DOHH2 (cell line): ENCODE results near the gene AJUBA.

Experiments used
- H3F3A ChIP-seq: fragments of 200-600 bp; sonication (generic), shearing (Covaris generic); 2 replicates; pipeline ENCODE4 v1.6.0; 2016; ENCODE audit warnings: antibody characterized with exemption, mild to moderate bottlenecking; ENCODE audit not compliant: control insufficient read depth, insufficient read depth
- H3K27ac ChIP-seq: fragments of 200-600 bp; sonication (generic); 2 replicates; pipeline ENCODE4 v1.5.1; 2014; ENCODE audit warnings: low read depth, mild to moderate bottlenecking, low read length, moderate library complexity
- H3K27me3 ChIP-seq: fragments of 200-600 bp; sonication (generic); 2 replicates; pipeline ENCODE4 v1.6.1; 2014; ENCODE audit warnings: mild to moderate bottlenecking, low read length, mixed read lengths; ENCODE audit not compliant: control insufficient read depth
- H3K36me3 ChIP-seq: fragments of 200-600 bp; sonication (generic); 2 replicates; pipeline ENCODE4 v1.6.1; 2014; ENCODE audit warnings: mild to moderate bottlenecking, low read length, moderate library complexity, mixed read lengths; ENCODE audit not compliant: control insufficient read depth
- H3K4me1 ChIP-seq: fragments of 200-600 bp; sonication (generic); 2 replicates; pipeline ENCODE4 v1.6.1; 2014; ENCODE audit warnings: mild to moderate bottlenecking, low read length, mixed read lengths; ENCODE audit not compliant: control insufficient read depth
- H3K4me2 ChIP-seq: fragments of 200-600 bp; sonication (generic); 2 replicates; pipeline ENCODE4 v1.6.0; 2014; ENCODE audit warnings: mild to moderate bottlenecking, low read length, moderate library complexity
- H3K4me3 ChIP-seq: fragments of 200-600 bp; sonication (generic); 2 replicates; pipeline ENCODE4 v1.5.1; 2014; ENCODE audit warnings: mild to moderate bottlenecking, low read length, mixed read lengths
- H3K79me2 ChIP-seq: fragments of 200-600 bp; sonication (generic); 2 replicates; pipeline ENCODE4 v1.6.1; 2014; ENCODE audit warnings: mild to moderate bottlenecking, low read length, mixed read lengths; ENCODE audit not compliant: control insufficient read depth
- H3K9me2 ChIP-seq: fragments of 200-600 bp; sonication (generic); replicated peaks from 2 replicates; pipeline ENCODE4 v1.6.1; 2014; ENCODE audit warnings: mild to moderate bottlenecking, low read length, mixed read lengths; ENCODE audit not compliant: control insufficient read depth
- H3K9me3 ChIP-seq: fragments of 200-600 bp; sonication (generic); 2 replicates; pipeline ENCODE4 v1.6.1; 2014; ENCODE audit warnings: antibody characterized with exemption, low read length, mixed read lengths; ENCODE audit not compliant: control insufficient read depth, insufficient read depth
- H4K20me1 ChIP-seq: fragments of 200-600 bp; sonication (generic); 2 replicates; pipeline ENCODE4 v1.6.0; 2014; ENCODE audit warnings: low read depth, mild to moderate bottlenecking, antibody characterized with exemption, low read length, moderate library complexity; ENCODE audit not compliant: control insufficient read depth, insufficient read depth
- EZH2phosphoT487 ChIP-seq: fragments of 200-600 bp; sonication (generic); IDR thresholded peaks from 2 replicates; pipeline ENCODE4 v1.6.1; 2017; ENCODE audit warnings: borderline replicate concordance, mild to moderate bottlenecking, antibody characterized with exemption, low read length, moderate library complexity, mixed read lengths
- TF ChIP-seq, protein P1 (sequence below): fragments of 200-600 bp; sonication (generic); IDR thresholded peaks from one replicate; pipeline ENCODE4 v1.5.1; 2014; ENCODE audit warnings: antibody characterized with exemption, mild to moderate bottlenecking, low read depth, low read length; ENCODE audit not compliant: poor library complexity, severe bottlenecking

AJUBA gene

DNA sequence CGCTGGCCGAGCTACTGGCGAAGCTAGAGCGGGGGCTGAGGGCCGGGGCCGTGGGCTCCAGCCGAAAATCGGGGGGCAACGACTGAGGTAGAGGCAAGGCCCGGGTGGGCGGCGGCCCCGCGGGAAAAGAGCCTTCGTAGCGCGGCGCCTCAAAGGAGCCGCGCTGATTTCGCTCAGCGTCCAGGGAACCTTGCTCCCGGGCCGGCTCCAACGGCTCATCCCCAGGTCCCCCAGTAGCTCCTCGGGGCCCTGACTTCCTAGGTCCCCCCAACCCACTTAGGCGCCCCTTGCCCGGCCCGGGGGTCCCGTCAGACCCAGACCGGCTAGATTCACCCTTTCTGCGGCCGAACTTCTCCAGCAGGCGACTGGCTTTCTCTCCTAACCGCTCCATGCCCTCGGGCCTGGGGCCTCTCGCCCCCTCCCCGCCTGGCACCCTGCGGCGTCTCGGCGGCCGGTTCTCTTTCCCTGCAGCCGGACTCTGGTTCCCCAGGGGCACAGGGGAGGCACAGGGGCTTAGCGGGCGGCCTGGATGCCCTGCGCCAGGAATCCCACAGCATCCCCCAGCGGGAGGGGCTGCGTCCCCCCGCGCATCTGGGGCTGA lies 375 bp downstream of the AJUBA start:
- no peaks in the 10 kb centered on the region for H3K79me2 ChIP-seq
- H4K20me1 ChIP-seq = no peaks in the 10 kb centered on the region
- no peak overlapping the region for H3K27ac ChIP-seq
- H3K4me2 ChIP-seq = peak overlapping the region; percentile 67
- peaks cover 3% of the 10 kb centered on the region; the same call in 1 of the 2 replicates for H3K27me3 ChIP-seq
- no peaks in the 10 kb centered on the region for H3K9me2 ChIP-seq
- peaks cover 15% of the 10 kb centered on the region for H3K36me3 ChIP-seq
- H3K4me3 ChIP-seq = peak overlapping the region; percentile 71
- no peak for TF ChIP-seq EZH2phosphoT487
- H3F3A ChIP-seq = peaks cover 11% of the 10 kb centered on the region
- H3K9me3 ChIP-seq = no peaks in the 10 kb centered on the region
- H3K4me1 ChIP-seq = peaks cover 63% of the 10 kb centered on the region

DNA sequence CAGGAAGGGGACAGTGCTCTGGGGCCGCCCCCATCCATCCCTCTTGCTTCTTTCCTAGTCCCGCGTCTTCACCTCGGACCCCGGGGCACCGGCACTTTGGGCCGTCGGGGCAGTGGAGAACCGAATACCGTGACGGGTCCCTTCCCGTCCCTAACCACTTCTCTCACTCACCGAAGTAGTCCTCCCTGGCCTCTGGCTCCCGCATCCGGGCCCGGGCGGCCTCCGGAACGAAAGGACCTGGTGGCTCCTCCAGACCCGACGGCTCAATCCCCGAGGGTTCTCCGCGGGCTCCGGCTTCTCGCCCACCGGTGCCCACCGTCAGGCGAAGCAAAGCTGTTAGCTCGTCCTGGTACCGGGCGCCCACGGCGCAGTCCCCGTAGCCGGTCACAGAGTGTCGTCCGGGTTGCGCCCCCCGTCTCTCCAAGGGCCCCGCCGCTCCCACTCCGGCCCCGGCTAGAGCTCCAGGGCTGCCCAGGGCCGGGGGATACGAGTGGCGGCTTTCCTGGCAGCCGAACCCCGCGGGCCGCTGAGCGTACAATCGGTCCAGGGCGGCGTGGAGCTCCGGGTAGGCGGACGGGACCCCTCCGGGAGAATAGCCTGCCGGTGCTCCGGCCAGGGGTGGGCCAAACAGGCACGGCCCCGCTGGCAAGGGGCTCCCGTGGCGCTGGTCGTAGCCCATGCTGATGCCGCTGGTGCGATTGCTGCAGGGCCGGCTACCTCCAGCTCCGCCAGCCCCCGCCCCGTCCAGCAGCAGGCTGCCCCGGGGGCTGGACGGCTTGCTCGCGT lies 1.1 kb downstream of the AJUBA start:
- peaks cover 9% of the 10 kb centered on the region; the same call in 1 of the 2 replicates for H3F3A ChIP-seq
- peaks cover 10% of the 10 kb centered on the region for H3K36me3 ChIP-seq
- TF ChIP-seq EZH2phosphoT487 = no peak
- TF ChIP-seq, protein P1, sequence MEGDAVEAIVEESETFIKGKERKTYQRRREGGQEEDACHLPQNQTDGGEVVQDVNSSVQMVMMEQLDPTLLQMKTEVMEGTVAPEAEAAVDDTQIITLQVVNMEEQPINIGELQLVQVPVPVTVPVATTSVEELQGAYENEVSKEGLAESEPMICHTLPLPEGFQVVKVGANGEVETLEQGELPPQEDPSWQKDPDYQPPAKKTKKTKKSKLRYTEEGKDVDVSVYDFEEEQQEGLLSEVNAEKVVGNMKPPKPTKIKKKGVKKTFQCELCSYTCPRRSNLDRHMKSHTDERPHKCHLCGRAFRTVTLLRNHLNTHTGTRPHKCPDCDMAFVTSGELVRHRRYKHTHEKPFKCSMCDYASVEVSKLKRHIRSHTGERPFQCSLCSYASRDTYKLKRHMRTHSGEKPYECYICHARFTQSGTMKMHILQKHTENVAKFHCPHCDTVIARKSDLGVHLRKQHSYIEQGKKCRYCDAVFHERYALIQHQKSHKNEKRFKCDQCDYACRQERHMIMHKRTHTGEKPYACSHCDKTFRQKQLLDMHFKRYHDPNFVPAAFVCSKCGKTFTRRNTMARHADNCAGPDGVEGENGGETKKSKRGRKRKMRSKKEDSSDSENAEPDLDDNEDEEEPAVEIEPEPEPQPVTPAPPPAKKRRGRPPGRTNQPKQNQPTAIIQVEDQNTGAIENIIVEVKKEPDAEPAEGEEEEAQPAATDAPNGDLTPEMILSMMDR = no peak
- H3K4me2 ChIP-seq = peak overlapping the region; percentile 67
- H3K9me3 ChIP-seq = no peaks in the 10 kb centered on the region
- peak overlapping the region; percentile 71 for H3K4me3 ChIP-seq
- no peak overlapping the region for H3K27ac ChIP-seq
- peaks cover 68% of the 10 kb centered on the region for H3K4me1 ChIP-seq
- H3K27me3 ChIP-seq = peaks cover 3% of the 10 kb centered on the region; the same call in 1 of the 2 replicates
- H3K9me2 ChIP-seq = no peaks in the 10 kb centered on the region
- no peaks in the 10 kb centered on the region for H4K20me1 ChIP-seq
- no peaks in the 10 kb centered on the region for H3K79me2 ChIP-seq

DNA sequence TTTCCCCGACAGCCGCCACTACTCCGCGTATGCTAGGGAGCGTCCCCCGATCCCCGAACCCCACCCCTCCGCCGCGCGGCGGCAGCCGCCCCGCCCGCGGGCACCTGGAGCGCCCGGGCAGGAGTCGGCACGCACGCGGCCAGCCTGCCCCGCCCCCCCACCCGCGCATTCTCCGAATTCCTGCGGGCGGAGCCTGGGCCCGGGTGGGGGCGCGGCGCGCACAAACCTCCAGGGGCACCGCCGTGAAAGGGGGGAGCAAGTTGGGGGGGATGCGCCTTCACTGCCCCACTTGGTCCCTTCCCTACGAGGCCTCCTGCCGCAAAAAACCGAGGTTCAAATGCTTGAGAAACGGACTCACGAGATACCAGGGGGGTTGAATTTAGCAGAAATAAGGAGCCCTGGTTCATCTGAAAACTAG lies 1.7 kb downstream of the AJUBA start:
- Histone ChIP-seq H3K9me2 (no peaks in the 10 kb centered on the region), H3K4me3 (peak overlapping the region; percentile 71), H3K4me2 (peak overlapping the region; percentile 67; the same call in 1 of the 2 replicates), H3K36me3 (peaks cover 8% of the 10 kb centered on the region; the same call in 1 of the 2 replicates), H3K9me3 (no peaks in the 10 kb centered on the region), H3K27me3 (peaks cover 3% of the 10 kb centered on the region; the same call in 1 of the 2 replicates), H3K4me1 (peaks cover 72% of the 10 kb centered on the region), H4K20me1 (no peaks in the 10 kb centered on the region), H3K79me2 (no peaks in the 10 kb centered on the region), H3K27ac (no peak overlapping the region), H3F3A (0 out of 2 replicates have a peak, but pooled peaks cover 9% of the 10 kb centered on the region)
- TF ChIP-seq EZH2phosphoT487 = no peak
- TF ChIP-seq, protein P1 = no peak
